ENCODE data around the gene TMEM37. TPM values are rescaled to one million over a fixed set of nuclear protein-coding genes. Genes with fewer than 3 reads are reported as not detected.

The TMEM37 gene
- total RNA-seq, 3 donors from 2014 or later (not counting 1 experiment from before 2014, with no cell fraction given): not detected

- Mint-ChIP-seq H3K27ac (no peak overlapping the region), H3K4me1 (no peaks in the 10 kb centered on the region), H3K4me3 (no peak overlapping the region), H3K36me3 (no peaks in the 10 kb centered on the region), H3K9me3 (no peaks in the 10 kb centered on the region), H3K27me3 (ENCODE audit: low read depth in 2 of 2) (peaks cover 32 to 60% of the 10 kb centered on the region in 2 donors)
- no peaks in the 10 kb centered on the region for H3K36me3 ChIP-seq (ENCODE audit: control insufficient read depth, insufficient read depth, low read length)
- 81% methylated on average over 6 of the region's 7 CpGs for WGBS (ENCODE audit: insufficient coverage)
- H3K9me3 ChIP-seq (ENCODE audit: control insufficient read depth, insufficient read depth, low read length): no peaks in the 10 kb centered on the region
- intact Hi-C loops (cut with micrococcal nuclease): no loop called here
- no peaks in the 10 kb centered on the region for H3K27me3 ChIP-seq (ENCODE audit: control insufficient read depth, insufficient read depth, low read length)
- H3K4me1 ChIP-seq (ENCODE audit: control insufficient read depth, insufficient read depth, low read length): no peaks in the 10 kb centered on the region
- no peak for TF ChIP-seq CTCF (IDR thresholded peaks at IDR 0.05)
- ATAC-seq: no peak
- no peak overlapping the region for H3K4me3 ChIP-seq (ENCODE audit: low read length)
- no peak overlapping the region for H3K27ac ChIP-seq (ENCODE audit: low read length)
- no peak for DNase-seq
These were observed 9.1 kb upstream of the TMEM37 start for GRCh38 chr2:119422360-119423107.

- Mint-ChIP-seq H3K36me3 (no peaks in the 10 kb centered on the region), H3K9me3 (no peaks in the 10 kb centered on the region), H3K4me1 (no peaks in the 10 kb centered on the region), H3K4me3 (no peak overlapping the region), H3K27ac (no peak overlapping the region), H3K27me3 (ENCODE audit: low read depth in 2 of 2) (peaks cover 35 to 64% of the 10 kb centered on the region in 2 donors)
- Histone ChIP-seq H3K4me1 (ENCODE audit: control insufficient read depth, insufficient read depth, low read length) (no peaks in the 10 kb centered on the region), H3K4me3 (ENCODE audit: low read length) (no peak overlapping the region), H3K27me3 (ENCODE audit: control insufficient read depth, insufficient read depth, low read length) (no peaks in the 10 kb centered on the region), H3K36me3 (ENCODE audit: control insufficient read depth, insufficient read depth, low read length) (no peaks in the 10 kb centered on the region), H3K9me3 (ENCODE audit: control insufficient read depth, insufficient read depth, low read length) (no peaks in the 10 kb centered on the region), H3K27ac (ENCODE audit: low read length) (no peak overlapping the region)
- TF ChIP-seq CTCF (IDR thresholded peaks at IDR 0.05): no peak
- 81% methylated on average over 1 of the region's 2 CpGs for WGBS (ENCODE audit: insufficient coverage)
- ATAC-seq: no peak
- intact Hi-C loops (cut with micrococcal nuclease): no loop called here
- DNase-seq: no peak
These were observed 8.6 kb upstream of the TMEM37 start for GRCh38 chr2:119423108-119423444.

GRCh38 chr2:119423811-119424210 lies 7.8 kb upstream of the TMEM37 start:
- H3K36me3 ChIP-seq (ENCODE audit: control insufficient read depth, insufficient read depth, low read length): no peaks in the 10 kb centered on the region
- H3K27ac ChIP-seq (ENCODE audit: low read length): no peak overlapping the region
- Mint-ChIP-seq H3K36me3 (no peaks in the 10 kb centered on the region), H3K9me3 (no peaks in the 10 kb centered on the region), H3K27ac (no peak overlapping the region), H3K4me1 (no peaks in the 10 kb centered on the region), H3K27me3 (ENCODE audit: low read depth in 2 of 2) (peaks cover 38 to 67% of the 10 kb centered on the region in 2 donors), H3K4me3 (no peak overlapping the region)
- intact Hi-C loops (cut with micrococcal nuclease): no loop called here
- no peaks in the 10 kb centered on the region for H3K4me1 ChIP-seq (ENCODE audit: control insufficient read depth, insufficient read depth, low read length)
- H3K4me3 ChIP-seq (ENCODE audit: low read length): no peak overlapping the region
- ATAC-seq (no peak), DNase-seq (no peak)
- no peaks in the 10 kb centered on the region for H3K9me3 ChIP-seq (ENCODE audit: control insufficient read depth, insufficient read depth, low read length)
- no peaks in the 10 kb centered on the region for H3K27me3 ChIP-seq (ENCODE audit: control insufficient read depth, insufficient read depth, low read length)
- 92% methylated on average over 1 of the region's 2 CpGs for WGBS (ENCODE audit: insufficient coverage)
- no peak for TF ChIP-seq CTCF (IDR thresholded peaks at IDR 0.05)

All from natural killer cell (primary cell).